Right atrium auricular region (tissue), 2 donors: Measurements from ENCODE around the gene PPP1R27. TPM values are rescaled to one million over a fixed set of nuclear protein-coding genes. Genes with fewer than 3 reads are reported as not detected.

Source experiments
- DNase-seq: peaks from one replicate; pipeline ENCODE4 v3.0.0-alpha.2; 2019; ENCODE audit warnings: low spot score
- H3K27ac ChIP-seq, 2 donors: fragments of 200-600 bp; sonication (generic); 1 replicate in 1 of 2; 2 replicates in 1 of 2; pipeline ENCODE4 v1.5.1; 2016 to 2019
- H3K27me3 ChIP-seq, 2 donors: fragments of 200-600 bp; sonication (generic); one replicate each; pipeline versions ENCODE4 v1.5.1 to v1.6.0; 2017 to 2019
- H3K36me3 ChIP-seq: fragments of 200-600 bp; sonication (generic); one replicate; pipeline ENCODE4 v1.5.1; 2016
- H3K4me1 ChIP-seq, 2 donors: fragments of 200-600 bp; sonication (generic); one replicate each; pipeline versions ENCODE4 v1.5.1 to v1.6.0; 2017 to 2019
- H3K4me3 ChIP-seq, 2 donors: fragments of 200-600 bp; sonication (generic); 1 replicate in 1 of 2; 2 replicates in 1 of 2; pipeline ENCODE4 v1.5.1; 2017 to 2019; ENCODE audit warnings: mild to moderate bottlenecking in 1 of 2, moderate library complexity in 1 of 2
- H3K9me3 ChIP-seq, 2 donors: fragments of 200-600 bp; sonication (generic); one replicate each; pipeline ENCODE4 v1.5.1; 2019
- CTCF ChIP-seq, 2 donors: fragments of 200-600 bp; sonication (generic); IDR thresholded peaks; one replicate each; pipeline ENCODE4 v1.5.1; 2019; ENCODE audit warnings: antibody characterized with exemption in 2 of 2
- total RNA-seq, 2 donors: library from RNA; depleted of rRNA; stranded (reverse); fragments of >200 nt; gene quantifications; one replicate each; pipeline ENCODE4 v1.1.0, GENCODE V29; 2016

PPP1R27 gene
- total RNA-seq, 2 donors from 2014 or later, result not detected

- peaks cover 16% of the 10 kb centered on the region for H3K36me3 ChIP-seq
- no peak for DNase-seq
- peaks cover 0 to 59% of the 10 kb centered on the region in 2 donors for H3K4me1 ChIP-seq
- H3K27ac ChIP-seq, result no peak overlapping the region
- H3K9me3 ChIP-seq, result no peaks in the 10 kb centered on the region
- no peak for TF ChIP-seq CTCF (IDR thresholded peaks at IDR 0.05)
- no peak overlapping the region for H3K4me3 ChIP-seq
- H3K27me3 ChIP-seq, result no peaks in the 10 kb centered on the region
Observed at GRCh38 chr17:81863833-81864768, 29.3 kb upstream of the PPP1R27 start.

- Histone ChIP-seq H3K9me3 (no peaks in the 10 kb centered on the region), H3K4me1 (peaks cover 0 to 59% of the 10 kb centered on the region in 2 donors), H3K27me3 (no peaks in the 10 kb centered on the region), H3K4me3 (no peak overlapping the region), H3K36me3 (peaks cover 15% of the 10 kb centered on the region), H3K27ac (no peak overlapping the region)
- no peak for DNase-seq
- TF ChIP-seq CTCF (IDR thresholded peaks at IDR 0.05), result no peak
Observed at GRCh38 chr17:81863123-81863675, 28.3 kb upstream of the PPP1R27 start.

- no peak for TF ChIP-seq CTCF (IDR thresholded peaks at IDR 0.05)
- DNase-seq, result peak; percentile 84
- Histone ChIP-seq H3K36me3 (peaks cover 30% of the 10 kb centered on the region), H3K4me3 (peak overlapping the region; percentile 65 to 86), H3K9me3 (no peaks in the 10 kb centered on the region), H3K27ac (peak overlapping the region; percentile 96 to 99), H3K27me3 (no peaks in the 10 kb centered on the region), H3K4me1 (peaks cover 0 to 46% of the 10 kb centered on the region in 2 donors)
Observed at GRCh38 chr17:81860756-81861568, 26.1 kb upstream of the PPP1R27 start.

- Histone ChIP-seq H3K4me1 (peaks cover 0 to 47% of the 10 kb centered on the region in 2 donors), H3K36me3 (peaks cover 38% of the 10 kb centered on the region)
- peak; percentile 100 for DNase-seq
Observed at GRCh38 chr17:81859906-81860755, 25.3 kb upstream of the PPP1R27 start, which contains the start of gene P4HB. Gene P4HB, minus strand, starts transcription at chr17:81860535. Its CDS starts 64 bp downstream, at chr17:81860471.

More at GRCh38 chr17:81859906-81860755, 25.3 kb upstream of the PPP1R27 start, which contains the start of gene P4HB:
- H3K27me3 ChIP-seq, result no peaks in the 10 kb centered on the region
- no peak for TF ChIP-seq CTCF (IDR thresholded peaks at IDR 0.05)
- peak within 1 kb of the TSS; percentile 96 to 99 for H3K27ac ChIP-seq
- peak within 1 kb of the TSS; percentile 91 to 97 for H3K4me3 ChIP-seq
- H3K9me3 ChIP-seq, result no peaks in the 10 kb centered on the region
